ENCODE data around the gene PDE1A.

The PDE1A gene

GRCh38 chr2:182182436-182182835, 244.4 kb downstream of the PDE1A start:
- no peak overlapping the region for H3K27ac ChIP-seq (replicated peaks)
- H3K27me3 ChIP-seq (ENCODE audit: insufficient read depth, poor library complexity, severe bottlenecking) = no peaks in the 10 kb centered on the region
- TF ChIP-seq SPI1 (IDR thresholded peaks at IDR 0.05; ENCODE audit: borderline replicate concordance, low read depth) (no peak), GABPA (IDR thresholded peaks at IDR 0.05; ENCODE audit: low read depth) (no peak), CTCF (IDR thresholded peaks at IDR 0.05; ENCODE audit: insufficient read depth, low read length) (no peak), POLR2AphosphoS5 (IDR thresholded peaks at IDR 0.05; ENCODE audit: low read depth) (no peak), REST (IDR thresholded peaks at IDR 0.05; ENCODE audit: insufficient replicate concordance, low read depth) (no peak)
- DNase-seq (ENCODE audit: low read depth in 1 of 2, low spot score in 1 of 2) = no peak
- H3K4me3 ChIP-seq (replicated peaks; ENCODE audit: insufficient read depth, low read length) = no peak overlapping the region

GRCh38 chr2:182181381-182181780, 245.5 kb downstream of the PDE1A start:
- DNase-seq (ENCODE audit: low read depth in 1 of 2, low spot score in 1 of 2) = no peak
- H3K4me3 ChIP-seq (replicated peaks; ENCODE audit: insufficient read depth, low read length) = no peak overlapping the region
- H3K27me3 ChIP-seq (ENCODE audit: insufficient read depth, poor library complexity, severe bottlenecking) = no peaks in the 10 kb centered on the region
- TF ChIP-seq POLR2AphosphoS5 (IDR thresholded peaks at IDR 0.05; ENCODE audit: low read depth) = no peak
- no peak for TF ChIP-seq SPI1 (IDR thresholded peaks at IDR 0.05; ENCODE audit: borderline replicate concordance, low read depth)
- TF ChIP-seq CTCF (IDR thresholded peaks at IDR 0.05; ENCODE audit: insufficient read depth, low read length) = no peak
- no peak for TF ChIP-seq REST (IDR thresholded peaks at IDR 0.05; ENCODE audit: insufficient replicate concordance, low read depth)
- no peak for TF ChIP-seq GABPA (IDR thresholded peaks at IDR 0.05; ENCODE audit: low read depth)
- H3K27ac ChIP-seq (replicated peaks) = no peak overlapping the region

GRCh38 chr2:182179176-182179575, 247.7 kb downstream of the PDE1A start:
- DNase-seq (ENCODE audit: low read depth in 1 of 2, low spot score in 1 of 2) = no peak
- TF ChIP-seq SPI1 (IDR thresholded peaks at IDR 0.05; ENCODE audit: borderline replicate concordance, low read depth) (no peak), REST (IDR thresholded peaks at IDR 0.05; ENCODE audit: insufficient replicate concordance, low read depth) (no peak), GABPA (IDR thresholded peaks at IDR 0.05; ENCODE audit: low read depth) (no peak), CTCF (IDR thresholded peaks at IDR 0.05; ENCODE audit: insufficient read depth, low read length) (no peak), POLR2AphosphoS5 (IDR thresholded peaks at IDR 0.05; ENCODE audit: low read depth) (no peak)
- Histone ChIP-seq H3K4me3 (replicated peaks; ENCODE audit: insufficient read depth, low read length) (no peak overlapping the region), H3K27me3 (ENCODE audit: insufficient read depth, poor library complexity, severe bottlenecking) (no peaks in the 10 kb centered on the region), H3K27ac (replicated peaks) (no peak overlapping the region)

All from HL-60 (cell line).